ENCODE results near the gene VENTX.

VENTX gene

GRCh38 chr10:133239990-133240389 lies 2.3 kb downstream of the VENTX start:
- no peak for DNase-seq

GRCh38 chr10:133241501-133242205 lies 4.0 kb downstream of the VENTX start:
- no peak for DNase-seq

GRCh38 chr10:133242611-133243356 lies 5.1 kb downstream of the VENTX start:
- no peak for DNase-seq

GRCh38 chr10:133243593-133243992 lies 5.9 kb downstream of the VENTX start:
- no peak for DNase-seq

DNA sequence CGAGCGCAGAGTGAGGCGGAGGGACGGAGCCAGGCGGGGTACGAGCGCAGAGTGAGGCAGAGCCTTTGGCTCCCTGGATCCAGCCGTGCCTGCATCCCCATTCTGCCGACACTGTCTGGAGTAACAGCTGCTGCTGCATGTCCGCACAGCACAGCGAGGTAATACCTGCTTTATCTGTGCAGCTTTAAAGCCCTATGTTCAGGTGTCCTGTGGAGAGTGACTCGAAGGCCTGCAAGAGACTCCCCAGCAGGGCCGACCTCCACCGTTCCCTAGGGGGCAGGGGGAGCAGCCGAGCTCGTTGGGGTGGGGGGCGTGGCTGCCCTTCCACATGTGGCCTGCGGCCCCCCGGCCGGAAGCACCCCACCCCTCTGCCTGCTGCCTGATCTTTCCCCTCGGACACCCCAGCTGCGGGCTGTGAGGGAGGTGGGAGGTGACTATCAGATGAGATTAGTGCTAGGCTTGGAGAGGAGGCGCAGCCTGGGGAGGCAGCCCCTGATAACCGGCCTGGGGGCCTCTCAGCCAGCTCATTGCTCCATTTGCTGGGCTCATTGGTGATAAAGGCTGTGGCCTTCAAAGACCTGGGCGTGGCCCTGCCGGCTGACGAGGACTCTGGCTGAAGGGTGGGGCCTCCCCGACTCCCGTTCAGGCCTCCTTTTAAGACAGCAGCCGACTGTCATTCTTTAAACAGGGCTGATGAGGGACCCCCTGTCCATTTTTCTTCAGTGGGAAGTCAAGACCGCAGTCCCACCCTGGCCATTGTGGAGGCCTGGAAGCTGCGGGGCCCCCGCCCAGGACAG lies 8.0 kb downstream of the VENTX start:
- DNase-seq: no peak

- no peak for DNase-seq
Observed at GRCh38 chr10:133246236-133246626, 8.6 kb downstream of the VENTX start.

GRCh38 chr10:133247681-133248333 lies 10.2 kb downstream of the VENTX start:
- DNase-seq: no peak

DNA sequence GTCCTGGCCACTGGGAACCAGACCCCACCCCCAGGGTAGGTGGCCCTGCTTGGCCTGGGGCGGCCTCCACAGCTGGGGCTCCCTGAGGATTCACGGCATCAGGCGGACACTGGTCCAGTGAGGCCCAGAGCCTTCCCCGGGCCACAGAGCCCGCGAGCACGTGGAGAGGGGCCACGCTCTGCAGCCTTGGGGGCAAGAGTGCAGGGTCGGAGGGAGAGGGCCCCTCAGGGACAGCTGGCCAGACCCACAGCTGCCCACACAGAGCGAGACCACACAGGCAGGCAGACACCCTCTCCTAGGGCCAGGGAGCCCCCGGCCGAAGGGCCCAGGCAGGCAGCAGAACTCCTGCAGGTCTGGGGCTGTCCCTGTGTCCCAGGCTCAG lies 10.7 kb downstream of the VENTX start:
- DNase-seq: no peak

GRCh38 chr10:133249094-133249780 lies 11.6 kb downstream of the VENTX start:
- no peak for DNase-seq

DNA sequence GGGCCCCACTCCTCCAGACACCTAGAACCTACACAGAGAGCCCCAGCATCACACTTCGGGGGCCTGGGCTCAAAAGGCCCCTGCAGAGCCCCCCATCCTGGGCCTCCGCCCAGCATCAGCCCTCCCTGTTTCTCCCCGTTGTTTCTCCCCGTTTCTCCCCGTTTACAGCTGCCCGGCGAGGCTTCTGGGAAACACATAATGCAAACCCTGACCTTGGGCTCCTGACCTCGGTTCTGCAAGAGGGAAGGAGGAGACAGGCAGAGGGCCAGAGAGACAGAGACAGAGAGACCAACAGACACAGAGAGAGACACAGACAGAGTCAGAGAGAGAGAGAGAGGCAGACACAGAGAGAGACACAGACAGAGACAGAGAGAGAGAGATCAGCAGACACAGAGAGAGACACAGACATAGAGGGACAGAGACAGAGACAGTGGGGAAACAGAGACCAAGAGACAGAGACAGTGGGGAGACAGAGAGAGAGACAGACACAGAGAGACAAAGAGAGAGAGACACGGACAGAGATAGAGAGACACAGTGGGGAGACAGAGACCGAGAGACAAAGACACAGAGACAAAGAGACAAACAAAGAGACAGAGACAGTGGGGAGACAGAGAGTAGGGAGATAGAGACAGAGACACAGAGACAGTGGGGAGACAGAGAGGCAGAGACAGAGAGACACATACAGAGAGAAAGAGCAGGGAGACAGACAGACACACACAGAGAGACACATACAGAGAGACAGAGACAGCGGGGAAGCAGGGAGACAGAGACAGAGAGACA lies 12.5 kb downstream of the VENTX start:
- DNase-seq: no peak

DNA sequence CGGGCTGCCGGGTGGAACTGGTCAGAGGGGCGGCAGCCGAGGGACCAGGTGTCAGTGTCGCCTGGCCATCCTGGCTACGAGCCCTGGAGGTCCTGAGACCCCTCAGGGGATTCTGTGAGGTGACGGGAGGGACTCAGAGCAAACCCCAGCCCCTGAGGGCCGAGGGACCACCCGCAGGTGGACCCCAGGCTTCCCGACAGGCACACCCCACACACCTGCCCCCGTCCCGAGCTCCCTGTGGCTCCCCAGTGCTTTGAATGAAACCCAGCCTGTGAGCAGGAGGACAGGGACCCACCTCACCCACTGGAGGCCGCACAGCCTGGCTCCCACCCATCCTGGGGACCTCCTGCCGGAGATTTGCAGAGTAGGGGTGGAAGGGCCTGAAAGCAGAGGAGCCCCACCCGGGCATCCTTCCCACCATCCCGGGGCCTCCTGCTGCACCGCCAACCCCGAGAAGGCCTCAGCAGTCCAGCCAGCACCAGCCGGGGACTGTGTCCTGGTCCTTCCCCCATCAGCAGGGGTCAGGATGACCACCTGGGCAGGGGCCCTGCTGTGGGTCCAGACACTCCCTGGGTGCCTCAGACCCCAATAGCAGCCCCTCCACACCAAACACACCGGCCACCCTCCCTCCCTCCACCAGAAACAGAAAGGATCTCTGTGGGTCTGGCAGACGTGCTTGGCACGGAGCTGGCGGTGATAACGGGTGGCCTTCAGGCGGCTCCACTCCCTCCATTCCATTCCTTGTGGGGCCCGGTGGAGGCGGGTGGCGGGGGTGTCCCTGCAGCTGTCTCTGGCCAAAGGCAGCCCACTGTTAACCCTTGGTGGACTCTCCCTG lies 13.9 kb downstream of the VENTX start:
- no peak for DNase-seq

- no peak for DNase-seq
Observed at GRCh38 chr10:133252223-133252552, 14.5 kb downstream of the VENTX start.

DNA sequence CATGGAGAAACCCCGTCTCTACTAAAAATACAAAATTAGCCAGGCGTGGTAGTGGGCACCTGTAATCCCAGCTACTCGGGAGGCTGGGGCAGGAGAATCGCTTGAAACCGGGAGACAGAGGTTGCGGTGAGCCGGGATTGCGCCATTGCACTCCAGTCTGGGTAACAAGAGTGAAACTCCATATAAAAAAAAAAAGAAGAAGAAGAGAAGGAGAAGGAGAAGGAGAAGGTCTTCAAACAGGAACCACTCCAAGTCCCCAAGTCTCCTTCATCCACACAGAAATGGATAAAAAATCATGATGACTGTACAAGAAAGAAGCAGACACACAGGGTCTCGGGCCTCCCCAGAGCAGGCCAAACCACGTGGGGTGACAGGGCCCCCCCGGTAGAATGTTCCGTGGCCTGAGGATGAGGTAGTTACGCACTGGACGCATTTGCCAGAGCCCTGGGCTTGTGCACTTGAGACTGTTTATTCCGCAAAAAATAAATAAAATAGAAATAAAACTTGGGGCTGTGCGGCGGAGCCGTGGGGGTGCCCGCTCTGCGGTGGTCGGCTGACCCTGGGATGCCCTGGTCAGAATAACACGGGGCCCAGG lies 15.8 kb downstream of the VENTX start:
- no peak for DNase-seq

DNA sequence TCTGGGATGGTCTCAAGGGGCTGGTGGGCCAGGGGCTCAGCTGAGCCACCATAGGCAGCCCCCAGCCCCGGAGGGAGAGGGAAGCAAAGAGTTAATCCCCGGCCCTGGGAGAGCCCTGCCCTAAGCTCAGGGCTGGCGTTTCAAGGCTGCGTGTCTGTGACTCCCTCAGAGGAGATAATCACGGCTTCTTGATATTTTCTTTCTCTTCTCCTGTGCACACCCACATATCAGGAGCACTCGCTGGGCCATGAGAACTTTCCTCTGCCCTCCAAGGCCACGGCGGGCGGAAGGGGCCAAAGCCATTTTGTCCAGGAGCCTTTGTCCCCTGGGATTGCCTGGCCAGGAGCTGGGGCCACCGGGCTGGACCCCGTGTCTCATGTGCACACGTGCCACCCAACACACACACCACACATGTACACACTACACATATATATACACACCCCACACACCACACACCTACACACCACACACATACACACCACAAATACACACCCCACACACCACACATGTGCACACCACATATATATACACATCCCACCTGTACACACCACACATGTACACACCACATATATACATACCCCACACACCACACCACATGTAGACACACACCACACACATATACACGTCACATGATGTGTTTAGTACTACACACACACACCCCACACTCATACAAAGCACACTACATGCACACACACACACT lies 16.9 kb downstream of the VENTX start:
- DNase-seq: no peak

DNA sequence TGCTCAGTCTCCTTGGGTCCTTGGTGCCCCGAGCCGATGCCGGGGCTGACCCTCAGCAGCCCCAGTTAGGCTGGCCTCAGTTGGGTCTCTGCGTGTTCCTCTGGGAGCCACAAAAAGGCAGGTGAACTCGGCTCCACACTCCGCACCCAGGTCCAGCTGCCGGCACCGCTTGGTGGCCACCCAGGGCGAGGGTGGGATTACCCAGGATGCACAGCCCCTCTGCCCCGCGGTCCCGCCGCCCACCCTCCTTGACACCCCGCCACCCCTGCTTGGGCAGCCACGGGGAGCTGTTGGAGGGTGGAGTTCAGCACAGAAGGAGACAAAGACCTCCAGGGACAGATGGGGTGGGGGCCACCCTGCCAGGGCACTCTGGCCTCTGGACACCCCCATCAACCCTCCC lies 17.7 kb downstream of the VENTX start:
- DNase-seq: no peak

DNA sequence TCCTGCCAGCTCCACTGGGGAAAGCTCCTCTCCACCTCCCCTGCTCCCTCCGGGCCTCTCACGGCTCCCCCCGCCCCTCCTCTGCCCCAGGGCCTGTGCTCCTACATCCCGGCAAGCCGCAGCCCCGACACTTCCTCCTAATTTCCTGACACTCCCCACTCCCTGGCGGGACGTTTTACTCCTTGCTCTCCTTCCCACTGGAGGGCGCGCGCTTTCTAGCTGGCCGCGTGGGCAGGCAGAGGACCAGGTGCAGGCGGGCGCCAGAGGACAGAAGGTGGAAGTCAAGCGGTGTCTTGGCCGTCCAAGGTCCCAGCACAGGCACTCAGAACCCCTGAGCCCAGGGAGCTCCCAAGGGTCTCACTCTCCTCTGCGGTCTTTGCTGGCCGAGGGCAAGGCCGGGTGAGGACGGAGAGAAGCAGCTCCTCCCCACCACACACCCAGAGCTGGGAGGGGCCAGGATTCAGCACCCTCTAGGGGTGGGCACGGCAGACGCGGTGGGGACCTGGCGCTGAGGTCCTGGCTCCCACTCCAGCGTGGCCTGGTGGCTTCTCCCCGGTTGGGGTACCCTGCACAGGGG lies 19.9 kb downstream of the VENTX start:
- peak; percentile 63 for DNase-seq

DNA sequence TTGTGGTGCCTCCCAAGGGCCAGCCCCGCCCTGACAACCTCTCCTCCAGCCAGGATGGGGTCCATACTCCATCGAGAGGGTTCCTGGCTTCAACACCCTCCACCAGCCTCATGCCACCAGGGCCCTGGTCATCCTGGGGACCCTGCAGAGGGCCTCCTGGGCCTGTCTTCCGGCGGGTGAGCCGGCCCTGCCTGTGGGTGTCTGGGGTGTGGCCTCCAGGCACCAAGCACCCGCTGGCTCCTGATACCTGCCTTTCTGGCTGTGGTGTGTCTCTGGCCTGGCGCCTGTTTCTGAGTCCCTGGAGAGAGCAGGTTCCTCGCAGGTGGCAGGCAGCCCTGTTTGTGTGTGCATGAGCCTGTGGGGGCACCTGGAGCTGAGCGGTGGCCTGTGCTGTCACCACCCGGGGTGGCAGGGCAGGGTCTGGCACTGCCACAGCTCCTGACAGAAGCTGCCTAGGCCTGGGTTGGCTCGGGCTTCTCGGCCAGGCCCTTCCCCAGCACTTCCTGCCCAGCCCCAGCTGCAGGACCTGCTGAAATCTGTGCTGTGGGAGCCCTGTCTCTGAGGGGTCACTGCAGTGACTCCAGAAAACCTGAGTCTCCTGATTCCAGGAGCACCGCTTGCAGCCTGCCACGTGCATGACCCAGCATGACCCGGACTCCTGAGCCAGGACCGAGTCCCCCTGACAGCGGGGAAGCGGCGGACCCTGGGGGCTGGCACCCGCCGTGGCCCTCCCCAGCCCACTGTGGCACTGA lies 20.6 kb downstream of the VENTX start:
- no peak for DNase-seq

- DNase-seq: peak; percentile 96
Observed at GRCh38 chr10:133258818-133259601, 21.4 kb downstream of the VENTX start.
